B cell (primary cell): Measurements from ENCODE around the gene ADGRD2. TPM values are rescaled to one million over a fixed set of nuclear protein-coding genes. Genes with fewer than 3 reads are reported as not detected.

Source experiments
- ATAC-seq: fragments of 200-7000 bp; cut with Tn5 transposase; one replicate; pipeline ENCODE4 v1.10.0; 2021; ENCODE audit warnings: low read depth, mild to moderate bottlenecking, moderate number of reproducible peaks, moderate library complexity
- CTCF ChIA-PET: fragments of 350-600 bp; sonication (Branson Sonifier 250); formaldehyde crosslinking; loops from one replicate; lab custom pipeline; 2021; ENCODE audit warnings: antibody characterized with exemption, inconsistent platforms; lab: Charles Lee
- POLR2A ChIA-PET: fragments of 350-600 bp; sonication (Branson Sonifier 250); formaldehyde crosslinking; loops from one replicate; lab custom pipeline; 2021; ENCODE audit warnings: antibody characterized with exemption; lab: Charles Lee
- DNase-seq: peaks from one replicate; pipeline ENCODE4 v3.0.0; 2013
- H2AFZ ChIP-seq: 2 replicates; pipeline ENCODE4 v1.6.1; 2012; ENCODE audit warnings: mild to moderate bottlenecking, low read depth, low read length; ENCODE audit not compliant: insufficient read depth, poor library complexity, severe bottlenecking
- H3K27ac ChIP-seq, 2 donors: 1 replicate in 1 of 2; 2 replicates in 1 of 2; pipeline ENCODE4 v1.5.1; 2012 to 2013; ENCODE audit warnings: low read length in 2 of 2, mild to moderate bottlenecking in 2 of 2, moderate library complexity in 1 of 2
- H3K27me3 ChIP-seq, 4 experiments: fragments of 200-600 bp in 1 of 4; sonication (generic) in 1 of 4; replicated peaks in 1 of 4; 1 replicate in 2 of 4; 2 replicates in 2 of 4; pipeline versions ENCODE4 v1.6.1 to v1.7.0; 2013 to 2016; ENCODE audit warnings: low read length in 3 of 4, mild to moderate bottlenecking in 2 of 4, mixed read lengths in 1 of 4, moderate library complexity in 1 of 4; ENCODE audit not compliant: insufficient read depth in 4 of 4, control insufficient read depth in 3 of 4; ENCODE audit errors: control extremely low read depth in 1 of 4
- H3K36me3 ChIP-seq, 2 experiments: replicated peaks in 1 of 2; 1 replicate in 1 of 2; 2 replicates in 1 of 2; pipeline versions ENCODE4 v1.6.1 to v1.7.1; 2013; ENCODE audit warnings: low read length in 1 of 2; ENCODE audit not compliant: insufficient read depth in 2 of 2, control insufficient read depth in 1 of 2; ENCODE audit errors: control extremely low read depth in 1 of 2, extremely low read depth in 1 of 2
- H3K4me1 ChIP-seq, 2 donors: fragments of 200-600 bp in 1 of 2; sonication (generic) in 1 of 2; 1 replicate in 1 of 2; 2 replicates in 1 of 2; pipeline versions ENCODE4 v1.5.1 to v1.6.1; 2013 to 2017; ENCODE audit warnings: low read length in 2 of 2; ENCODE audit not compliant: control insufficient read depth in 2 of 2, insufficient read depth in 2 of 2
- H3K4me2 ChIP-seq: replicated peaks from 2 replicates; pipeline ENCODE3; 2012; ENCODE audit warnings: mild to moderate bottlenecking, low read depth, low read length; ENCODE audit not compliant: poor library complexity, severe bottlenecking
- H3K4me3 ChIP-seq, 5 experiments: fragments of 200-600 bp in 1 of 5; sonication (generic) in 1 of 5; 1 replicate in 3 of 5; 2 replicates in 2 of 5; pipeline versions ENCODE4 v1.5.1 to v1.7.0; 2011 to 2016; ENCODE audit warnings: low read length in 4 of 5, mild to moderate bottlenecking in 4 of 5, low read depth in 2 of 5, control low read depth in 1 of 5, moderate library complexity in 1 of 5; ENCODE audit not compliant: insufficient read depth in 1 of 5; ENCODE audit errors: control extremely low read depth in 1 of 5, extremely low read depth in 1 of 5
- H3K79me2 ChIP-seq: fragments of 200-600 bp; sonication (generic); one replicate; pipeline ENCODE4 v1.6.0; 2016; ENCODE audit warnings: low read length; ENCODE audit not compliant: control insufficient read depth, insufficient read depth
- H3K9ac ChIP-seq: fragments of 200-600 bp; sonication (generic); 2 replicates; pipeline ENCODE4 v1.6.1; 2017; ENCODE audit warnings: mild to moderate bottlenecking, low read length, moderate library complexity
- H3K9me3 ChIP-seq, 3 donors: one replicate each; pipeline versions ENCODE4 v1.6.1 to v1.7.1; 2013; ENCODE audit warnings: low read length in 2 of 3; ENCODE audit not compliant: control insufficient read depth in 2 of 3, insufficient read depth in 1 of 3; ENCODE audit errors: control extremely low read depth in 1 of 3
- H4K20me1 ChIP-seq: 2 replicates; pipeline ENCODE4 v1.6.0; 2012; ENCODE audit warnings: mild to moderate bottlenecking, low read length; ENCODE audit not compliant: insufficient read depth, control insufficient read depth, poor library complexity, severe bottlenecking
- H3K27ac Mint-ChIP-seq: one replicate; pipeline ENCODE4 v1.8.0; 2021; ENCODE audit warnings: mixed read lengths
- H3K27me3 Mint-ChIP-seq: one replicate; pipeline ENCODE4 v1.8.0; 2021; ENCODE audit warnings: mixed read lengths
- H3K4me1 Mint-ChIP-seq: one replicate; pipeline ENCODE4 v1.8.0; 2021; ENCODE audit warnings: mixed read lengths
- H3K4me3 Mint-ChIP-seq: one replicate; pipeline ENCODE4 v1.8.0; 2021; ENCODE audit warnings: mixed read lengths
- H3K9me3 Mint-ChIP-seq: one replicate; pipeline ENCODE4 v1.8.0; 2022; ENCODE audit warnings: mixed read lengths; ENCODE audit not compliant: insufficient read depth
- CTCF ChIP-seq: fragments of 200-600 bp; IDR thresholded peaks from one replicate; pipeline ENCODE4 v1.8.0; 2022; ENCODE audit warnings: antibody characterized with exemption, mild to moderate bottlenecking
- EZH2 ChIP-seq: IDR thresholded peaks from 2 replicates; pipeline ENCODE4 v1.6.1; 2012; ENCODE audit warnings: borderline replicate concordance, low read depth, mild to moderate bottlenecking, moderate library complexity, low read length; ENCODE audit not compliant: insufficient read depth, poor library complexity, severe bottlenecking
- WGBS: methylation state at CpG from one replicate; pipeline ENCODE4 v1.1.5; 2013; ENCODE audit warnings: missing lambda C conversion rate; ENCODE audit not compliant: insufficient coverage; 5-methylcytosine and 5-hydroxymethylcytosine counted together
- intact Hi-C: fragments of 100-400 bp; cut with micrococcal nuclease; formaldehyde crosslinking; loops from one replicate; pipeline ENCODE4 v1.10.0; 2022
- polyA plus RNA-seq: library from polyadenylated mRNA; depleted of rRNA; stranded (reverse); fragments of >200 nt; gene quantifications from 2 replicates; pipeline ENCODE4 v1.2.3, GENCODE V29; 2012
- total RNA-seq, 2 donors: library from RNA; stranded (reverse); fragments of 120-200 nt in 1 of 2; gene quantifications; 1 replicate in 1 of 2; 2 replicates in 1 of 2; pipeline versions ENCODE4 v1.2.3 to v1.2.4, GENCODE V29; 2013 to 2022

Gene ADGRD2
- total and polyA plus RNA-seq, 2 donors (not counting 1 experiment from before 2014, with no cell fraction given) = not detected

- Histone ChIP-seq H3K27me3 (no peaks in the 10 kb centered on the region), H2AFZ (no peak overlapping the region), H3K79me2 (peaks cover 82% of the 10 kb centered on the region), H4K20me1 (peaks cover 50% of the 10 kb centered on the region), H3K4me1 (peaks cover 1 to 5% of the 10 kb centered on the region in 2 donors), H3K27ac (no peak overlapping the region), H3K4me2 (no peak overlapping the region), H3K9ac (no peak overlapping the region), H3K4me3 (no peak overlapping the region), H3K36me3 (peaks cover 5 to 82% of the 10 kb centered on the region in 2 experiments), H3K9me3 (no peaks in the 10 kb centered on the region)
- DNase-seq = no peak
- WGBS = no CpG with 5 or more reads among the region's 3 CpGs
- ATAC-seq = no peak
- Mint-ChIP-seq H3K4me1 (peaks cover 17% of the 10 kb centered on the region), H3K9me3 (no peaks in the 10 kb centered on the region), H3K27me3 (no peaks in the 10 kb centered on the region), H3K4me3 (no peak overlapping the region), H3K27ac (no peak overlapping the region)
- TF ChIP-seq EZH2 = no peak
- TF ChIP-seq CTCF = no peak
- ChIA-PET POLR2A (no interaction called here), CTCF (no interaction called here)
- intact Hi-C loops = no loop called here
Measured at GRCh38 chr9:124409410-124409809, 40.8 kb upstream of the ADGRD2 start.

- CTCF ChIA-PET = interaction anchor here (0.9 to 1.0 kb wide), 2 partner anchors 10 to 12 kb away, joined by 3 to 5 read pairs; no protein-coding TSS in a partner anchor
Measured at GRCh38 chr9:124410321-124410913, 39.8 kb upstream of the ADGRD2 start.

More at GRCh38 chr9:124410321-124410913, 39.8 kb upstream of the ADGRD2 start:
- peaks cover 45% of the 10 kb centered on the region for H4K20me1 ChIP-seq
- peaks cover 5 to 73% of the 10 kb centered on the region in 2 experiments for H3K36me3 ChIP-seq
- intact Hi-C loops = loop anchor here (10.0 kb wide), 1 partner anchor 364 kb away; the partner anchor contains the start of genes NR6A1 and OLFML2A
- Mint-ChIP-seq H3K9me3 (no peaks in the 10 kb centered on the region), H3K4me1 (peaks cover 26% of the 10 kb centered on the region), H3K27ac (no peak overlapping the region), H3K27me3 (no peaks in the 10 kb centered on the region), H3K4me3 (no peak overlapping the region)
- WGBS = 100% methylated on average over 1 of the region's 3 CpGs
- no peak overlapping the region for H2AFZ ChIP-seq
- H3K9me3 ChIP-seq = peaks cover 0 to 2% (median 0%) of the 10 kb centered on the region in 3 donors
- POLR2A ChIA-PET = no interaction called here
- H3K4me1 ChIP-seq = peaks cover 6 to 12% of the 10 kb centered on the region in 2 donors
- H3K27ac ChIP-seq = no peak overlapping the region
- peaks cover 82% of the 10 kb centered on the region for H3K79me2 ChIP-seq
- no peaks in the 10 kb centered on the region for H3K27me3 ChIP-seq
- TF ChIP-seq CTCF (peak; percentile 55), EZH2 (no peak)
- DNase-seq (no peak), ATAC-seq (no peak)
- H3K4me3 ChIP-seq = no peak overlapping the region
- no peak overlapping the region for H3K4me2 ChIP-seq
- no peak overlapping the region for H3K9ac ChIP-seq
